ACC112 (cell line): ENCODE measurements around the gene MET.
"Not testable (repeated sequence)": the region's sequence is repeated elsewhere in the genome, so short reads cannot be mapped to it uniquely, and the experiment has no call there.

Experiments
- H2AFZ ChIP-seq: fragments of 200-600 bp; sonication (generic); one replicate; pipeline ENCODE4 v1.6.0; 2017; ENCODE audit warnings: antibody characterized with exemption, low read length; ENCODE audit not compliant: unreplicated experiment
- H3K27ac ChIP-seq: fragments of 200-600 bp; sonication (generic); 2 replicates; pipeline ENCODE4 v1.5.1; 2014; ENCODE audit warnings: low read depth, mild to moderate bottlenecking, antibody characterized with exemption, low read length, moderate library complexity
- H3K27me3 ChIP-seq: fragments of 200-600 bp; sonication (generic); 2 replicates; pipeline ENCODE4 v1.6.1; 2014; ENCODE audit warnings: mild to moderate bottlenecking, antibody characterized with exemption, low read length, moderate library complexity, mixed read lengths; ENCODE audit not compliant: insufficient read depth
- H3K36me3 ChIP-seq: fragments of 200-600 bp; sonication (generic); 2 replicates; pipeline ENCODE4 v1.6.1; 2016; ENCODE audit warnings: mild to moderate bottlenecking, antibody characterized with exemption, low read length, moderate library complexity, mixed read lengths; ENCODE audit not compliant: insufficient read depth
- H3K4me1 ChIP-seq: fragments of 200-600 bp; sonication (generic); one replicate; pipeline ENCODE4 v1.6.1; 2016; ENCODE audit warnings: low read length, mixed read lengths; ENCODE audit not compliant: insufficient read depth, unreplicated experiment, control insufficient read depth
- H3K4me3 ChIP-seq: fragments of 200-600 bp; sonication (generic); 2 replicates; pipeline ENCODE4 v1.5.1; 2014; ENCODE audit warnings: mild to moderate bottlenecking, low read depth, low read length
- H3K79me2 ChIP-seq: fragments of 200-600 bp; sonication (generic); one replicate; pipeline ENCODE4 v1.6.0; 2016; ENCODE audit warnings: low read length; ENCODE audit not compliant: control insufficient read depth, unreplicated experiment, insufficient read depth

MET gene

DNA sequence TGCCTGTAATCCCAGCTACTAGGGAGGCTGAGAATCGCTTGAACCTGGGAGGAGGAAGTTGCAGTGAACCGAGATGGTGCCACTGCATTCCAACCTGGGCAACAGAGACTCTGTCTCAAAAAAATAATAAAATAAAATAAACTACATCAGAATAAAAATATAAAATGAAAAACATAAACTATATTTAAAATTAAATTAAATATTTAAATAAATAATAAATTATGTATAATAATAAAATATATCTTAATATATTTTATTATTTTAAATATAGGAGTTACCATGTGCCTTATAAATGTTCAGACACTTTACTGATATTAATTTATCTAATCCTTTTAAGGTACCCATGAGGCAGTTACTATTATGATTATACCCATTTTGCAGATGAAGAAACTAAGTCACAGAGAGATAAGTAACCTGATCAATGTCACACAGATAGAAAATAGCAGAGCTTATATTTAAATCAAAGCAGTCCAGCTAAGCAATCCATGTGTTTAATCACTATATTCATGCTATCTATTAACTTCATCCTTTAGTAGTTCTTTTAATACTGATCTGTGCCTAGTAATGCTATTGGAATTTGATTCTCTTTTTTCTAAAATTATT is 30.3 kb upstream of the MET start:
- Histone ChIP-seq H3K27ac (no peak overlapping the region), H3K27me3 (no peaks in the 10 kb centered on the region), H3K79me2 (no peaks in the 10 kb centered on the region), H3K36me3 (no peaks in the 10 kb centered on the region), H2AFZ (no peak overlapping the region), H3K4me3 (no peak overlapping the region), H3K4me1 (no peaks in the 10 kb centered on the region)

GRCh38 chr7:116643148-116643547 is 28.8 kb upstream of the MET start:
- H2AFZ ChIP-seq, H3K27me3 ChIP-seq, H3K27ac ChIP-seq, H3K4me1 ChIP-seq, H3K79me2 ChIP-seq, H3K36me3 ChIP-seq, H3K4me3 ChIP-seq: not testable (repeated sequence)

GRCh38 chr7:116644628-116645027 is 27.4 kb upstream of the MET start:
- H3K4me1 ChIP-seq = no peaks in the 10 kb centered on the region
- no peaks in the 10 kb centered on the region for H3K36me3 ChIP-seq
- no peaks in the 10 kb centered on the region for H3K79me2 ChIP-seq
- H3K27me3 ChIP-seq = no peaks in the 10 kb centered on the region
- no peak overlapping the region for H3K27ac ChIP-seq
- no peak overlapping the region for H2AFZ ChIP-seq
- no peak overlapping the region for H3K4me3 ChIP-seq

DNA sequence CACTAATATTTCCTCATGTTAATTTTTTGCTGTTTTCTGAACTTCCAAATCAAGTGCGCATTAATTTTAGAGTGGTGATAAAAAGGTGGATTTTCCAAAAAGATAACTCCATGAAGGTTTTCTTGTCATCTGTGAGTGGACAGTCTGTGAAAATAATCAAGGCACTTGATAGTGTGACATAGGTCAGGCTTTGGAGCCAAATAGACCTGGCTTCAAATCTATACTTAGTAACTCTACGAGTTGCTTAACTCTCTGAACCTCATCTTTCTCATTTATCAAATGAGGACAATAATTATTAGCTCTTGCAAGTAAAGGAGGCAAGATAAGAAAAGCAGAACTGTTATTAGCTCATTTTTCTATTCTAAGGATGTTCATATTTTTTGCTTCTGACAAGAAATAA is 24.7 kb upstream of the MET start:
- Histone ChIP-seq H2AFZ (no peak overlapping the region), H3K4me1 (peaks cover 2% of the 10 kb centered on the region), H3K27ac (no peak overlapping the region), H3K79me2 (no peaks in the 10 kb centered on the region), H3K4me3 (no peak overlapping the region), H3K36me3 (no peaks in the 10 kb centered on the region), H3K27me3 (no peaks in the 10 kb centered on the region)

DNA sequence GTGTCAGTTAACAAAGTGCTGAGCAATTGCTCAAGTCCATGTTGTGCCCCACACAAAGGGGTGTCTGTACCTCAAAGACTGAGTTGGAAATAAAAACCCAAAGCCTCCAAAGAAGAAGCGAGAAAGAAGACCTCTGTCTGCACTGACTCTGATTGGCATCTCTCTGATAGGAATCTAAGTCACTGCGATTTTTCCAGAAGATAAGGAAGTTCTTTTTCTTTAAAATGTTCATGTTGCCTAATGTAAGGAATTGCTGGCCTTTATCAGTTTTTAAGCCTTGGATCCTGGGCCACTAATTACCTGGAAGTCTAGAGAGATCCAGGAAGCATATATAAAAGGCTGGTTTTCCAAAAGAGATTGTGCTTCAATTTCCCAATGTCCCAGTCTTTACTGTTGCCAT is 24.1 kb upstream of the MET start:
- no peak overlapping the region for H3K27ac ChIP-seq
- no peaks in the 10 kb centered on the region for H3K36me3 ChIP-seq
- no peak overlapping the region for H3K4me3 ChIP-seq
- H3K27me3 ChIP-seq = no peaks in the 10 kb centered on the region
- H2AFZ ChIP-seq = no peak overlapping the region
- H3K79me2 ChIP-seq = no peaks in the 10 kb centered on the region
- peaks cover 7% of the 10 kb centered on the region for H3K4me1 ChIP-seq

- H3K27me3 ChIP-seq = no peaks in the 10 kb centered on the region
Measured at GRCh38 chr7:116650436-116650835, 21.6 kb upstream of the MET start.

DNA sequence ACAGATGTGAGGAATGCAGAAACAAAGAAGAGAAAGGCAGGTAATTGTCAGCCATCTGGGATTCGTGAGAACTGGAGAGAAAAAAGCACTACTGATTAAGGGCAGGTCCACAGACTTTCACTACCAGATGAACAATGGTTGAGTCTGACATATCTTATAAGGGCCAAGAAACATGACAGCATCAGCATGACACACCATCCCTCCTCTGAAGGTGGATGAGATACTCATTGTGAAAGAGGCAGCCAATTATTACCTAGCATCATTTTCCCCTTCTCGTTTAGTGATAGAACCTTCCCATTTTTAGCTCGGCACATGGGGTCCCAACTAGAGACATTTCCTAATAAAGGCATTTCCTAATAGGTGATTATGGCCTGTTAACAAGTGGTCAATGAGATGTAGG is 19.2 kb upstream of the MET start:
- H3K27ac ChIP-seq = peak overlapping the region; percentile 36; the same call in 1 of the 2 replicates

More at GRCh38 chr7:116650436-116650835, 21.6 kb upstream of the MET start:
- H3K27ac ChIP-seq = no peak overlapping the region
- H2AFZ ChIP-seq = no peak overlapping the region
- peaks cover 16% of the 10 kb centered on the region for H3K4me1 ChIP-seq
- H3K4me3 ChIP-seq = no peak overlapping the region
- H3K36me3 ChIP-seq = no peaks in the 10 kb centered on the region
- no peaks in the 10 kb centered on the region for H3K79me2 ChIP-seq

GRCh38 chr7:116653204-116653603 is 18.8 kb upstream of the MET start:
- Histone ChIP-seq H3K4me3 (no peak overlapping the region; the same call in 1 of the 2 replicates), H2AFZ (no peak overlapping the region)

More for the DNA sequence above, 19.2 kb upstream of the MET start:
- Histone ChIP-seq H3K4me3 (no peak overlapping the region; the same call in 1 of the 2 replicates), H3K27me3 (no peaks in the 10 kb centered on the region), H2AFZ (no peak overlapping the region), H3K36me3 (no peaks in the 10 kb centered on the region), H3K79me2 (no peaks in the 10 kb centered on the region), H3K4me1 (peaks cover 16% of the 10 kb centered on the region)

DNA sequence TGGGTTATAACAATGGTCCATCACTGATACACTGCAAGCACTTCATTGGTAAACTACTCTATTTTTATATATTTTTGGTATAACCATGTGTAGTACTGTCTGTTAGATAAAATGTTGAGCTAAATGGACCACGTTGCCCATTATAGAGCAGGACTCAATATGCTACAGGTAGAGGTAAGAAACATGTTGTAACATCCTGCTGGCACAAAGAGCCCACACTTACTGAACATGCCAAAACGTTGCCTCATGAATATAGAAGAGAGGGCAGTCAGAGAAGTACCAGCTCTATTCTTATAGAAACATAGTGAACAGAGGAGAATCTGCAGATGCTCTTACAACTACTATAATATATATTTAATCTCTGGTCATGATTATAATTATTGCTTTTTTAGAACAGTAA is 18.4 kb upstream of the MET start:
- no peak overlapping the region for H3K27ac ChIP-seq
- H2AFZ ChIP-seq = no peak overlapping the region

More at GRCh38 chr7:116653204-116653603, 18.8 kb upstream of the MET start:
- H3K36me3 ChIP-seq = no peaks in the 10 kb centered on the region
- H3K27ac ChIP-seq = peak overlapping the region; percentile 36; the same call in 1 of the 2 replicates
- no peaks in the 10 kb centered on the region for H3K27me3 ChIP-seq
- H3K79me2 ChIP-seq = no peaks in the 10 kb centered on the region
- peaks cover 16% of the 10 kb centered on the region for H3K4me1 ChIP-seq

GRCh38 chr7:116659248-116659647 is 12.7 kb upstream of the MET start:
- not testable (repeated sequence) for H2AFZ ChIP-seq, H3K4me3 ChIP-seq, H3K27me3 ChIP-seq, H3K79me2 ChIP-seq, H3K27ac ChIP-seq, H3K36me3 ChIP-seq, H3K4me1 ChIP-seq

More for the DNA sequence above, 18.4 kb upstream of the MET start:
- H3K36me3 ChIP-seq = no peaks in the 10 kb centered on the region
- no peaks in the 10 kb centered on the region for H3K79me2 ChIP-seq
- no peaks in the 10 kb centered on the region for H3K27me3 ChIP-seq
- no peak overlapping the region for H3K4me3 ChIP-seq
- H3K4me1 ChIP-seq = peaks cover 16% of the 10 kb centered on the region

- H3K27me3 ChIP-seq = no peaks in the 10 kb centered on the region
- no peak overlapping the region for H3K27ac ChIP-seq
- H2AFZ ChIP-seq = no peak overlapping the region
- H3K4me1 ChIP-seq = no peaks in the 10 kb centered on the region
- H3K4me3 ChIP-seq = no peak overlapping the region
- no peaks in the 10 kb centered on the region for H3K36me3 ChIP-seq
- H3K79me2 ChIP-seq = no peaks in the 10 kb centered on the region
Measured at GRCh38 chr7:116661865-116662264, 10.1 kb upstream of the MET start.
